D721Med (cell line): Measurements from ENCODE around the gene DCTPP1.

Experiments used
- DNase-seq: peaks from one replicate; pipeline ENCODE4 v3.0.0; 2011; ENCODE audit warnings: low spot score; ENCODE audit not compliant: insufficient read length
- FAIRE-seq: peaks from 2 replicates; lab custom pipeline; 2011; peaks lifted over from hg19 to GRCh38; lab: Jason Lieb, UNC
- CTCF ChIP-seq: IDR thresholded peaks from 2 replicates; pipeline ENCODE4 v1.5.1; 2012; ENCODE audit warnings: mild to moderate bottlenecking, control low read depth; ENCODE audit not compliant: insufficient read depth; ENCODE audit errors: missing control alignments

Gene DCTPP1

GRCh38 chr16:30417529-30418349 is 12.1 kb downstream of the DCTPP1 start:
- DNase-seq (no peak), FAIRE-seq (no peak)
- no peak for TF ChIP-seq CTCF

- no peak for DNase-seq
- no peak for FAIRE-seq
- TF ChIP-seq CTCF = no peak
Measured at GRCh38 chr16:30416624-30417528, 13.0 kb downstream of the DCTPP1 start.

GRCh38 chr16:30416047-30416603 is 13.7 kb downstream of the DCTPP1 start:
- TF ChIP-seq CTCF = no peak
- DNase-seq = no peak
- no peak for FAIRE-seq

- FAIRE-seq (no peak), DNase-seq (no peak)
- no peak for TF ChIP-seq CTCF
Measured at GRCh38 chr16:30414159-30414558, 15.7 kb downstream of the DCTPP1 start.

GRCh38 chr16:30413112-30413806 is 16.6 kb downstream of the DCTPP1 start:
- FAIRE-seq = no peak
- no peak for TF ChIP-seq CTCF
- no peak for DNase-seq

- peak; percentile 96 for TF ChIP-seq CTCF
- DNase-seq (no peak), FAIRE-seq (no peak)
Measured at GRCh38 chr16:30409125-30410060, 20.4 kb downstream of the DCTPP1 start.
